ENCODE data around the gene EIF3I.

- TF ChIP-seq L3MBTL2 (conservative IDR thresholded peaks at IDR 0.05) (no peak), SUZ12 (IDR thresholded peaks at IDR 0.05) (no peak), FOXK2 (IDR thresholded peaks at IDR 0.05) (no peak)
These were observed 47.5 kb downstream of the EIF3I start for GRCh38 chr1:32269744-32270143.
